NCI-H128 (cell line): ENCODE results near the gene RRAGC.
"Not testable (repeated sequence)": the region's sequence is repeated elsewhere in the genome, so short reads cannot be mapped to it uniquely, and the experiment has no call there.

Source experiments
- DNase-seq: peaks from one replicate; lab custom pipeline; 2025; ENCODE audit not compliant: unreplicated experiment; lab: John Stamatoyannopoulos, UW

RRAGC gene

GRCh38 chr1:38858833-38859560 lies 575 bp downstream of the RRAGC start:
- peak; percentile 16 for DNase-seq

- DNase-seq: no peak
Measured at GRCh38 chr1:38852780-38853179, 6.8 kb downstream of the RRAGC start.

GRCh38 chr1:38848071-38848470 lies 11.5 kb downstream of the RRAGC start:
- DNase-seq: no peak

- DNase-seq: no peak
Measured at GRCh38 chr1:38846210-38846609, 13.4 kb downstream of the RRAGC start.

- not testable (repeated sequence) for DNase-seq
Measured at GRCh38 chr1:38845088-38845487, 14.5 kb downstream of the RRAGC start.

GRCh38 chr1:38840281-38840680 lies 19.3 kb downstream of the RRAGC start:
- DNase-seq: no peak

- DNase-seq: no peak
Measured at GRCh38 chr1:38839363-38839762, 20.2 kb downstream of the RRAGC start.

- not testable (repeated sequence) for DNase-seq
Measured at GRCh38 chr1:38836316-38836715, 23.3 kb downstream of the RRAGC start.

- DNase-seq: peak; percentile 64
Measured at GRCh38 chr1:38834937-38835827, 24.4 kb downstream of the RRAGC start.

- DNase-seq: no peak
Measured at GRCh38 chr1:38834221-38834782, 25.3 kb downstream of the RRAGC start.

GRCh38 chr1:38833146-38833545 lies 26.4 kb downstream of the RRAGC start:
- no peak for DNase-seq

- DNase-seq: no peak
Measured at GRCh38 chr1:38832370-38832734, 27.2 kb downstream of the RRAGC start.

GRCh38 chr1:38831731-38832369 lies 27.7 kb downstream of the RRAGC start:
- no peak for DNase-seq

- DNase-seq: no peak
Measured at GRCh38 chr1:38829368-38829767, 30.2 kb downstream of the RRAGC start.

GRCh38 chr1:38827318-38827717 lies 32.3 kb downstream of the RRAGC start:
- DNase-seq: no peak

GRCh38 chr1:38826886-38827285 lies 32.7 kb downstream of the RRAGC start:
- no peak for DNase-seq

GRCh38 chr1:38826262-38826661 lies 33.3 kb downstream of the RRAGC start:
- no peak for DNase-seq

- DNase-seq: no peak
Measured at GRCh38 chr1:38820860-38821259, 38.7 kb downstream of the RRAGC start.

- no peak for DNase-seq
Measured at GRCh38 chr1:38819516-38819915, 40.1 kb downstream of the RRAGC start.

- DNase-seq: no peak
Measured at GRCh38 chr1:38819040-38819439, 40.5 kb downstream of the RRAGC start.

- no peak for DNase-seq
Measured at GRCh38 chr1:38818175-38818976, 41.2 kb downstream of the RRAGC start.
